ENCODE results near the gene PDZRN4.

Gene PDZRN4

GRCh38 chr12:41409628-41410027 is 221.5 kb downstream of the PDZRN4 start:
- H3K9ac ChIP-seq (ENCODE audit: low read depth, low read length): no peak overlapping the region
- H3K9me3 ChIP-seq (ENCODE audit: control insufficient read depth, insufficient read depth, low read length): no peaks in the 10 kb centered on the region
- H3K4me1 ChIP-seq (ENCODE audit: insufficient read depth, low read length): peaks cover under 1% of the 10 kb centered on the region; the same call in 1 of the 2 replicates
- no peaks in the 10 kb centered on the region for H3K36me3 ChIP-seq (ENCODE audit: insufficient read depth, low read length)

GRCh38 chr12:41418586-41418985 is 230.5 kb downstream of the PDZRN4 start:
- no peaks in the 10 kb centered on the region for H3K36me3 ChIP-seq (ENCODE audit: insufficient read depth, low read length)
- peaks cover 25% of the 10 kb centered on the region for H3K4me1 ChIP-seq (ENCODE audit: insufficient read depth, low read length)
- no peaks in the 10 kb centered on the region for H3K9me3 ChIP-seq (ENCODE audit: control insufficient read depth, insufficient read depth, low read length)
- H3K9ac ChIP-seq (ENCODE audit: low read depth, low read length): no peak overlapping the region

- no peaks in the 10 kb centered on the region for H3K9me3 ChIP-seq (ENCODE audit: control insufficient read depth, insufficient read depth, low read length)
- no peak overlapping the region for H3K9ac ChIP-seq (ENCODE audit: low read depth, low read length)
- peaks cover 25% of the 10 kb centered on the region for H3K4me1 ChIP-seq (ENCODE audit: insufficient read depth, low read length)
- H3K36me3 ChIP-seq (ENCODE audit: insufficient read depth, low read length): no peaks in the 10 kb centered on the region
Measured at GRCh38 chr12:41419131-41419893, 231.2 kb downstream of the PDZRN4 start.

GRCh38 chr12:41424651-41425050 is 236.5 kb downstream of the PDZRN4 start:
- no peaks in the 10 kb centered on the region for H3K9me3 ChIP-seq (ENCODE audit: control insufficient read depth, insufficient read depth, low read length)
- no peaks in the 10 kb centered on the region for H3K36me3 ChIP-seq (ENCODE audit: insufficient read depth, low read length)
- H3K4me1 ChIP-seq (ENCODE audit: insufficient read depth, low read length): peaks cover 8% of the 10 kb centered on the region
- no peak overlapping the region for H3K9ac ChIP-seq (ENCODE audit: low read depth, low read length)

GRCh38 chr12:41433460-41433859 is 245.3 kb downstream of the PDZRN4 start:
- Histone ChIP-seq H3K9ac (ENCODE audit: low read depth, low read length) (no peak overlapping the region), H3K36me3 (ENCODE audit: insufficient read depth, low read length) (no peaks in the 10 kb centered on the region), H3K9me3 (ENCODE audit: control insufficient read depth, insufficient read depth, low read length) (no peaks in the 10 kb centered on the region), H3K4me1 (ENCODE audit: insufficient read depth, low read length) (0 out of 2 replicates have a peak, but pooled peaks cover 5% of the 10 kb centered on the region)

- H3K9ac ChIP-seq (ENCODE audit: low read depth, low read length): no peak overlapping the region
- peaks cover 18% of the 10 kb centered on the region for H3K4me1 ChIP-seq (ENCODE audit: insufficient read depth, low read length)
- H3K9me3 ChIP-seq (ENCODE audit: control insufficient read depth, insufficient read depth, low read length): no peaks in the 10 kb centered on the region
- H3K36me3 ChIP-seq (ENCODE audit: insufficient read depth, low read length): no peaks in the 10 kb centered on the region
Measured at GRCh38 chr12:41436076-41436475, 248.0 kb downstream of the PDZRN4 start.

GRCh38 chr12:41437563-41437962 is 249.4 kb downstream of the PDZRN4 start:
- H3K4me1 ChIP-seq (ENCODE audit: insufficient read depth, low read length): peaks cover 18% of the 10 kb centered on the region
- H3K36me3 ChIP-seq (ENCODE audit: insufficient read depth, low read length): no peaks in the 10 kb centered on the region
- no peak overlapping the region for H3K9ac ChIP-seq (ENCODE audit: low read depth, low read length)
- H3K9me3 ChIP-seq (ENCODE audit: control insufficient read depth, insufficient read depth, low read length): no peaks in the 10 kb centered on the region

- H3K4me1 ChIP-seq (ENCODE audit: insufficient read depth, low read length): peaks cover 18% of the 10 kb centered on the region
- no peaks in the 10 kb centered on the region for H3K36me3 ChIP-seq (ENCODE audit: insufficient read depth, low read length)
- H3K9ac ChIP-seq (ENCODE audit: low read depth, low read length): no peak overlapping the region
- no peaks in the 10 kb centered on the region for H3K9me3 ChIP-seq (ENCODE audit: control insufficient read depth, insufficient read depth, low read length)
Measured at GRCh38 chr12:41438854-41439541, 250.9 kb downstream of the PDZRN4 start.

GRCh38 chr12:41439801-41440200 is 251.7 kb downstream of the PDZRN4 start:
- Histone ChIP-seq H3K36me3 (ENCODE audit: insufficient read depth, low read length) (no peaks in the 10 kb centered on the region), H3K9ac (ENCODE audit: low read depth, low read length) (no peak overlapping the region), H3K4me1 (ENCODE audit: insufficient read depth, low read length) (peaks cover 18% of the 10 kb centered on the region), H3K9me3 (ENCODE audit: control insufficient read depth, insufficient read depth, low read length) (no peaks in the 10 kb centered on the region)

GRCh38 chr12:41441180-41441579 is 253.1 kb downstream of the PDZRN4 start:
- Histone ChIP-seq H3K9ac (ENCODE audit: low read depth, low read length) (no peak overlapping the region), H3K4me1 (ENCODE audit: insufficient read depth, low read length) (peaks cover 18% of the 10 kb centered on the region), H3K9me3 (ENCODE audit: control insufficient read depth, insufficient read depth, low read length) (no peaks in the 10 kb centered on the region), H3K36me3 (ENCODE audit: insufficient read depth, low read length) (no peaks in the 10 kb centered on the region)

- no peaks in the 10 kb centered on the region for H3K36me3 ChIP-seq (ENCODE audit: insufficient read depth, low read length)
- peaks cover 13% of the 10 kb centered on the region for H3K4me1 ChIP-seq (ENCODE audit: insufficient read depth, low read length)
- H3K9ac ChIP-seq (ENCODE audit: low read depth, low read length): no peak overlapping the region
- H3K9me3 ChIP-seq (ENCODE audit: control insufficient read depth, insufficient read depth, low read length): no peaks in the 10 kb centered on the region
Measured at GRCh38 chr12:41442896-41443295, 254.8 kb downstream of the PDZRN4 start.

GRCh38 chr12:41443690-41444089 is 255.6 kb downstream of the PDZRN4 start:
- no peak overlapping the region for H3K9ac ChIP-seq (ENCODE audit: low read depth, low read length)
- peaks cover 11% of the 10 kb centered on the region for H3K4me1 ChIP-seq (ENCODE audit: insufficient read depth, low read length)
- no peaks in the 10 kb centered on the region for H3K36me3 ChIP-seq (ENCODE audit: insufficient read depth, low read length)
- no peaks in the 10 kb centered on the region for H3K9me3 ChIP-seq (ENCODE audit: control insufficient read depth, insufficient read depth, low read length)

GRCh38 chr12:41452838-41453407 is 264.8 kb downstream of the PDZRN4 start:
- Histone ChIP-seq H3K36me3 (ENCODE audit: insufficient read depth, low read length) (no peaks in the 10 kb centered on the region), H3K9ac (ENCODE audit: low read depth, low read length) (no peak overlapping the region), H3K4me1 (ENCODE audit: insufficient read depth, low read length) (0 out of 2 replicates have a peak, but pooled peaks cover 4% of the 10 kb centered on the region), H3K9me3 (ENCODE audit: control insufficient read depth, insufficient read depth, low read length) (no peaks in the 10 kb centered on the region)

- Histone ChIP-seq H3K4me1 (ENCODE audit: insufficient read depth, low read length) (0 out of 2 replicates have a peak, but pooled peaks cover 4% of the 10 kb centered on the region), H3K9me3 (ENCODE audit: control insufficient read depth, insufficient read depth, low read length) (no peaks in the 10 kb centered on the region), H3K9ac (ENCODE audit: low read depth, low read length) (no peak overlapping the region), H3K36me3 (ENCODE audit: insufficient read depth, low read length) (no peaks in the 10 kb centered on the region)
Measured at GRCh38 chr12:41453409-41453808, 265.3 kb downstream of the PDZRN4 start.

Data from ES-I3 (cell line).